Progenitor cell of endocrine pancreas (in vitro differentiated cells): ENCODE data around the gene MBNL2. TPM values are rescaled to one million over a fixed set of nuclear protein-coding genes. Genes with fewer than 3 reads are reported as not detected.
A peak's percentile ranks its signal among the peaks of the same experiment; 100 is the strongest.

Experiments used
- DNase-seq: peaks from one replicate; pipeline ENCODE4 v3.0.0; 2021; ENCODE audit warnings: low spot score; ENCODE audit not compliant: unreplicated experiment
- H3K27ac Mint-ChIP-seq: 2 replicates; pipeline ENCODE4 v1.8.0; 2021; ENCODE audit warnings: mild to moderate bottlenecking, moderate library complexity, mixed read lengths
- H3K27me3 Mint-ChIP-seq: 2 replicates; pipeline ENCODE4 v1.8.0; 2021; ENCODE audit warnings: mixed read lengths
- H3K36me3 Mint-ChIP-seq: 2 replicates; pipeline ENCODE4 v1.8.0; 2022; ENCODE audit warnings: mixed read lengths; ENCODE audit not compliant: insufficient read depth
- H3K4me1 Mint-ChIP-seq: 2 replicates; pipeline ENCODE4 v1.8.0; 2021; ENCODE audit warnings: low read depth, mixed read lengths
- H3K4me3 Mint-ChIP-seq: 2 replicates; pipeline ENCODE4 v1.8.0; 2021; ENCODE audit warnings: low read depth, mild to moderate bottlenecking, moderate library complexity, mixed read lengths
- H3K9me3 Mint-ChIP-seq: 2 replicates; pipeline ENCODE4 v1.8.0; 2021; ENCODE audit warnings: low read depth, mixed read lengths
- CTCF ChIP-seq: fragments of 200-600 bp; sonication (generic); IDR thresholded peaks from one replicate; pipeline ENCODE4 v1.5.0; 2021; ENCODE audit warnings: antibody characterized with exemption, mild to moderate bottlenecking; ENCODE audit not compliant: unreplicated experiment
- total RNA-seq: library from RNA; stranded (reverse); gene quantifications from 2 replicates; pipeline ENCODE4 v1.2.1, GENCODE V29; 2021

MBNL2 gene
- total RNA-seq, 1 donor from 2014 or later: 51.3 TPM

- Mint-ChIP-seq H3K4me1 (peaks cover 40% of the 10 kb centered on the region), H3K4me3 (no peak overlapping the region), H3K9me3 (no peaks in the 10 kb centered on the region), H3K27ac (peak overlapping the region; percentile 47), H3K27me3 (no peaks in the 10 kb centered on the region), H3K36me3 (peaks cover 8% of the 10 kb centered on the region)
- DNase-seq: no peak
- TF ChIP-seq CTCF: no peak
Observed at GRCh38 chr13:97307118-97307881, 85.2 kb downstream of the MBNL2 start.

GRCh38 chr13:97307882-97308624 lies 85.9 kb downstream of the MBNL2 start:
- peaks cover 9% of the 10 kb centered on the region for H3K36me3 Mint-ChIP-seq
- TF ChIP-seq CTCF: no peak
- peak overlapping the region; percentile 47 for H3K27ac Mint-ChIP-seq
- no peak for DNase-seq
- H3K4me3 Mint-ChIP-seq: no peak overlapping the region
- peaks cover 40% of the 10 kb centered on the region for H3K4me1 Mint-ChIP-seq
- no peaks in the 10 kb centered on the region for H3K9me3 Mint-ChIP-seq
- no peaks in the 10 kb centered on the region for H3K27me3 Mint-ChIP-seq

GRCh38 chr13:97308735-97309429 lies 86.7 kb downstream of the MBNL2 start:
- Mint-ChIP-seq H3K27me3 (no peaks in the 10 kb centered on the region), H3K4me1 (peaks cover 40% of the 10 kb centered on the region), H3K27ac (peak overlapping the region; percentile 47), H3K9me3 (no peaks in the 10 kb centered on the region), H3K4me3 (no peak overlapping the region), H3K36me3 (peaks cover 9% of the 10 kb centered on the region)
- no peak for DNase-seq
- TF ChIP-seq CTCF: no peak

GRCh38 chr13:97310809-97311436 lies 88.8 kb downstream of the MBNL2 start:
- TF ChIP-seq CTCF: no peak
- H3K4me1 Mint-ChIP-seq: peaks cover 41% of the 10 kb centered on the region
- H3K27me3 Mint-ChIP-seq: no peaks in the 10 kb centered on the region
- peaks cover 14% of the 10 kb centered on the region for H3K36me3 Mint-ChIP-seq
- DNase-seq: no peak
- no peak overlapping the region for H3K27ac Mint-ChIP-seq
- H3K4me3 Mint-ChIP-seq: no peak overlapping the region
- H3K9me3 Mint-ChIP-seq: peaks cover 4% of the 10 kb centered on the region

- H3K4me1 Mint-ChIP-seq: peaks cover 33% of the 10 kb centered on the region
- peaks cover 19% of the 10 kb centered on the region for H3K36me3 Mint-ChIP-seq
- no peak overlapping the region for H3K27ac Mint-ChIP-seq
- DNase-seq: no peak
- TF ChIP-seq CTCF: no peak
- H3K27me3 Mint-ChIP-seq: no peaks in the 10 kb centered on the region
- H3K4me3 Mint-ChIP-seq: no peak overlapping the region
- peaks cover 4% of the 10 kb centered on the region for H3K9me3 Mint-ChIP-seq
Observed at GRCh38 chr13:97311956-97312355, 89.8 kb downstream of the MBNL2 start.
